Loucy (cell line): ENCODE results near the gene TMC3.

Experiments
- H2AFZ ChIP-seq: fragments of 200-600 bp; sonication (generic); 2 replicates; pipeline ENCODE4 v1.6.0; 2016; ENCODE audit warnings: antibody characterized with exemption, mild to moderate bottlenecking, low read length, moderate library complexity
- H3F3A ChIP-seq: fragments of 200-600 bp; 2 replicates; pipeline ENCODE4 v1.6.0; 2016; ENCODE audit warnings: antibody characterized with exemption, low read depth, mild to moderate bottlenecking
- H3K27me3 ChIP-seq: fragments of 200-600 bp; sonication (generic); 2 replicates; pipeline ENCODE4 v1.6.1; 2014; ENCODE audit warnings: low read length, mild to moderate bottlenecking; ENCODE audit not compliant: insufficient read depth, poor library complexity, severe bottlenecking
- H3K36me3 ChIP-seq: fragments of 200-600 bp; sonication (generic); 2 replicates; pipeline ENCODE4 v1.6.1; 2016; ENCODE audit warnings: low read length; ENCODE audit not compliant: insufficient read depth
- H3K4me1 ChIP-seq: fragments of 200-600 bp; sonication (generic); 2 replicates; pipeline ENCODE4 v1.5.1; 2014; ENCODE audit warnings: low read length, mild to moderate bottlenecking; ENCODE audit not compliant: insufficient read depth, poor library complexity, severe bottlenecking
- H3K4me2 ChIP-seq: fragments of 200-600 bp; sonication (generic); 2 replicates; pipeline ENCODE4 v1.6.0; 2014; ENCODE audit warnings: antibody characterized with exemption, low read length, low read depth, mild to moderate bottlenecking; ENCODE audit not compliant: poor library complexity, severe bottlenecking
- H3K4me3 ChIP-seq: fragments of 200-600 bp; sonication (generic); 2 replicates; pipeline ENCODE4 v1.5.1; 2014; ENCODE audit warnings: low read length, mild to moderate bottlenecking, mixed read lengths; ENCODE audit not compliant: poor library complexity, severe bottlenecking
- H3K79me2 ChIP-seq: fragments of 200-600 bp; sonication (generic); 2 replicates; pipeline ENCODE4 v1.6.1; 2014; ENCODE audit warnings: low read length; ENCODE audit not compliant: insufficient read depth
- H3K9ac ChIP-seq: fragments of 200-600 bp; sonication (generic); 2 replicates; pipeline ENCODE4 v1.6.0; 2014; ENCODE audit warnings: mild to moderate bottlenecking, low read depth, low read length, moderate library complexity; ENCODE audit not compliant: poor library complexity, severe bottlenecking
- H3K9me2 ChIP-seq: fragments of 200-600 bp; sonication (generic); replicated peaks from 2 replicates; pipeline ENCODE4 v1.6.1; 2016; ENCODE audit warnings: low read depth, low read length, mixed read lengths
- H3K9me3 ChIP-seq: fragments of 200-600 bp; sonication (generic); 2 replicates; pipeline ENCODE4 v1.6.1; 2014; ENCODE audit warnings: mild to moderate bottlenecking, antibody characterized with exemption, low read length, low read depth; ENCODE audit not compliant: insufficient read depth
- H4K20me1 ChIP-seq: fragments of 200-600 bp; sonication (generic); 2 replicates; pipeline ENCODE4 v1.6.0; 2014; ENCODE audit warnings: antibody characterized with exemption, low read length, mild to moderate bottlenecking; ENCODE audit not compliant: insufficient read depth, poor library complexity, severe bottlenecking
- EZH2phosphoT487 ChIP-seq: fragments of 200-600 bp; IDR thresholded peaks from 2 replicates; pipeline ENCODE4 v1.6.1; 2018; ENCODE audit warnings: antibody characterized with exemption, mild to moderate bottlenecking, moderate library complexity, borderline replicate concordance
- TF ChIP-seq, protein P1 (sequence below): fragments of 200-600 bp; sonication (generic); conservative IDR thresholded peaks from 2 replicates; pipeline ENCODE4 v1.5.1; 2014; ENCODE audit warnings: mild to moderate bottlenecking, antibody characterized with exemption, low read length

The TMC3 gene

DNA sequence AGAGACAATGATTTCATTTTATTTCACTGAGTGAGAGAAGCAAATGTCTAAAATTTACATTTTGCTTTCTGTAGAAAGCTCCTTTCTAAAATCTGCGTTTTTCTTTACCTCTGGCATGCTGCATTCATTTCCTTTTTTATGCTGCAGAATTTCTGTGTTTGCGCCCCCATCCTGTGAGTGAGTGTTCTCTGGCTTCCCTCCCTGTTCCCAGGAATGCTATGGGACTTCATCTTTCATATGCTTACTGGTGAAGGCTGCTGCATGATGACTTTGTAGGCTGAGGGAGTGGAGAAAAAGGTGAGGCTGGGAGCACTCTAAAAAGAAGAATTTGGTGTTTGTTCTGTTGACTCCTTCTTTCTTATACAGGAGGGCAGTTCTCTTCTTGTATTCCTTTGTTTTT lies 7.7 kb upstream of the TMC3 start:
- H3K9ac ChIP-seq = no peak overlapping the region
- H3K9me3 ChIP-seq = 0 out of 2 replicates have a peak, but pooled peaks cover 4% of the 10 kb centered on the region
- no peaks in the 10 kb centered on the region for H3K27me3 ChIP-seq
- H3K4me1 ChIP-seq = peaks cover 7% of the 10 kb centered on the region
- TF ChIP-seq, protein P1, sequence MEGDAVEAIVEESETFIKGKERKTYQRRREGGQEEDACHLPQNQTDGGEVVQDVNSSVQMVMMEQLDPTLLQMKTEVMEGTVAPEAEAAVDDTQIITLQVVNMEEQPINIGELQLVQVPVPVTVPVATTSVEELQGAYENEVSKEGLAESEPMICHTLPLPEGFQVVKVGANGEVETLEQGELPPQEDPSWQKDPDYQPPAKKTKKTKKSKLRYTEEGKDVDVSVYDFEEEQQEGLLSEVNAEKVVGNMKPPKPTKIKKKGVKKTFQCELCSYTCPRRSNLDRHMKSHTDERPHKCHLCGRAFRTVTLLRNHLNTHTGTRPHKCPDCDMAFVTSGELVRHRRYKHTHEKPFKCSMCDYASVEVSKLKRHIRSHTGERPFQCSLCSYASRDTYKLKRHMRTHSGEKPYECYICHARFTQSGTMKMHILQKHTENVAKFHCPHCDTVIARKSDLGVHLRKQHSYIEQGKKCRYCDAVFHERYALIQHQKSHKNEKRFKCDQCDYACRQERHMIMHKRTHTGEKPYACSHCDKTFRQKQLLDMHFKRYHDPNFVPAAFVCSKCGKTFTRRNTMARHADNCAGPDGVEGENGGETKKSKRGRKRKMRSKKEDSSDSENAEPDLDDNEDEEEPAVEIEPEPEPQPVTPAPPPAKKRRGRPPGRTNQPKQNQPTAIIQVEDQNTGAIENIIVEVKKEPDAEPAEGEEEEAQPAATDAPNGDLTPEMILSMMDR = no peak
- TF ChIP-seq EZH2phosphoT487 = no peak
- no peak overlapping the region for H2AFZ ChIP-seq
- H4K20me1 ChIP-seq = no peaks in the 10 kb centered on the region
- H3F3A ChIP-seq = no peaks in the 10 kb centered on the region
- no peaks in the 10 kb centered on the region for H3K9me2 ChIP-seq
- no peaks in the 10 kb centered on the region for H3K79me2 ChIP-seq
- H3K4me2 ChIP-seq = no peak overlapping the region
- no peaks in the 10 kb centered on the region for H3K36me3 ChIP-seq
- no peak overlapping the region for H3K4me3 ChIP-seq

DNA sequence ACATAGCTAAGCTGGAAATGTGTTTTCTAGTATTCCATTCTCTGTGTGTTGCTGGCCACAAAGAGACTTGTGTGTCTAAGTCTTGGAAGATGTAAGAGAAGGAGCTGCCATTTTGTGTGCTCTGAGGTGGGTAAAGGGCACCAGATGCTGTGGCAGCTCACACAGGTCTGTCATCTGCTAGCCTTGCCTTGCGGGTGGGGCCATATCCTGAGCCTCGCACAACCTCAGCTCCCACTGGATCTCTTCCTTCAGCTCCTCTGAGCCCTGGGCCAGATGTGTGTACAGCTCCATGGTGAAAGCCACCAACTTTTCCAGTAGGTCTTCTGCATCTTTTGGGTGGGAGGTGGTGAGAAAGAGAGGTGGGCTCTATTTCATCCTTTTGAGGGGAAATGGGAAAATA lies 6.7 kb upstream of the TMC3 start:
- no peak overlapping the region for H3K4me3 ChIP-seq
- no peaks in the 10 kb centered on the region for H3K36me3 ChIP-seq
- H3K9me3 ChIP-seq = 0 out of 2 replicates have a peak, but pooled peaks cover 4% of the 10 kb centered on the region
- no peaks in the 10 kb centered on the region for H4K20me1 ChIP-seq
- TF ChIP-seq, protein P1 = no peak
- TF ChIP-seq EZH2phosphoT487 = no peak
- H3K9ac ChIP-seq = no peak overlapping the region
- no peak overlapping the region for H3K4me2 ChIP-seq
- H3K9me2 ChIP-seq = no peaks in the 10 kb centered on the region
- H3K27me3 ChIP-seq = no peaks in the 10 kb centered on the region
- H3F3A ChIP-seq = no peaks in the 10 kb centered on the region
- H2AFZ ChIP-seq = no peak overlapping the region
- no peaks in the 10 kb centered on the region for H3K79me2 ChIP-seq
- H3K4me1 ChIP-seq = peaks cover 7% of the 10 kb centered on the region

- no peak overlapping the region for H3K4me2 ChIP-seq
- no peaks in the 10 kb centered on the region for H3F3A ChIP-seq
- H3K4me3 ChIP-seq = no peak overlapping the region
Observed at GRCh38 chr15:81380203-81380602, 6.2 kb upstream of the TMC3 start.

More at GRCh38 chr15:81380203-81380602, 6.2 kb upstream of the TMC3 start:
- Histone ChIP-seq H3K79me2 (no peaks in the 10 kb centered on the region), H4K20me1 (no peaks in the 10 kb centered on the region), H3K27me3 (no peaks in the 10 kb centered on the region), H3K9ac (no peak overlapping the region), H3K9me3 (0 out of 2 replicates have a peak, but pooled peaks cover 4% of the 10 kb centered on the region), H3K36me3 (no peaks in the 10 kb centered on the region), H2AFZ (no peak overlapping the region), H3K4me1 (peaks cover 6% of the 10 kb centered on the region), H3K9me2 (no peaks in the 10 kb centered on the region)
- no peak for TF ChIP-seq EZH2phosphoT487
- TF ChIP-seq, protein P1 = no peak
